Heart left ventricle (tissue), 16 donors: ENCODE data around the gene FOXP2. TPM values are rescaled to one million over a fixed set of nuclear protein-coding genes. Genes with fewer than 3 reads are reported as not detected.

Experiments
- ATAC-seq, 4 donors: fragments of 200-7000 bp; cut with Tn5 transposase; one replicate each; pipeline ENCODE4 v1.9.1; 2020 to 2022; ENCODE audit warnings: moderate library complexity in 4 of 4, mild to moderate bottlenecking in 3 of 4, moderate number of reproducible peaks in 1 of 4
- DNase-seq, 5 donors: peaks; one replicate each; pipeline ENCODE4 v3.0.0-alpha.2; 2020
- H3K27ac ChIP-seq, 12 donors: fragments of 200-600 bp; sonication (generic) in 4 of 12; one replicate each; pipeline versions ENCODE4 v1.5.0 to v1.8.0; 2016 to 2022; ENCODE audit warnings: mild to moderate bottlenecking in 2 of 12
- H3K27me3 ChIP-seq, 9 donors: fragments of 200-600 bp; sonication (generic) in 2 of 9; one replicate each; pipeline versions ENCODE4 v1.5.1 to v1.8.0; 2016 to 2022; ENCODE audit warnings: mild to moderate bottlenecking in 3 of 9
- H3K36me3 ChIP-seq, 9 donors: fragments of 200-600 bp; sonication (generic) in 2 of 9; one replicate each; pipeline versions ENCODE4 v1.5.0 to v1.8.0; 2018 to 2022; ENCODE audit warnings: mild to moderate bottlenecking in 2 of 9
- H3K4me1 ChIP-seq, 12 donors: fragments of 200-600 bp; sonication (generic) in 4 of 12; one replicate each; pipeline versions ENCODE4 v1.5.0 to v1.8.0; 2016 to 2022; ENCODE audit warnings: mild to moderate bottlenecking in 3 of 12
- H3K4me3 ChIP-seq, 12 donors: fragments of 200-600 bp; sonication (generic) in 4 of 12; one replicate each; pipeline versions ENCODE4 v1.5.0 to v1.8.0; 2017 to 2022; ENCODE audit warnings: mild to moderate bottlenecking in 9 of 12, moderate library complexity in 4 of 12
- H3K9me3 ChIP-seq, 12 donors: fragments of 200-600 bp; sonication (generic) in 4 of 12; one replicate each; pipeline versions ENCODE4 v1.5.0 to v1.8.0; 2016 to 2022; ENCODE audit warnings: mild to moderate bottlenecking in 1 of 12
- POLR2A ChIP-seq, 2 donors: fragments of 450-650 bp; IDR thresholded peaks; one replicate each; pipeline ENCODE4 v1.6.1; 2017; ENCODE audit warnings: antibody characterized with exemption in 2 of 2, mild to moderate bottlenecking in 2 of 2, moderate library complexity in 2 of 2
- WGBS, 4 donors: extraction: QIAGEN DNeasy Blood & Tissue Kit in 2 of 4; methylation state at CpG; one replicate each; pipeline versions ENCODE4 v1.1.5 to v1.1.7; 2013 to 2018; 5-methylcytosine and 5-hydroxymethylcytosine counted together
- intact Hi-C, 10 donors: fragments of 100-400 bp; cut with DNase I; formaldehyde crosslinking; loops; one replicate each; pipeline versions ENCODE4 v1.11.1 to v1.14.2; 2022
- long read RNA-seq, 3 donors: library from polyadenylated mRNA; unstranded; transcript quantifications; one replicate each; pipeline ENCODE4 v2.0.0, GENCODE V29; 2020 to 2021
- polyA plus RNA-seq, 2 donors: library from polyadenylated mRNA; stranded (reverse); fragments of 200-250 nt; gene quantifications; one replicate each; pipeline ENCODE4 v1.2.3, GENCODE V29; 2013
- total RNA-seq, 9 donors: library from RNA; depleted of rRNA in 2 of 9; stranded (reverse); fragments of >200 nt in 2 of 9; fragmentation: NEBNext Ultra II Directional in 3 of 9; extraction: Animal tissue kit (Norgen Biotek cat#: 25700) in 3 of 9; gene quantifications; one replicate each; pipeline versions ENCODE4 v1.1.0 to v1.2.4, GENCODE V29; 2016 to 2023
- TF ChIP-seq, protein P1 (sequence below), 12 donors: fragments of 200-600 bp; sonication (generic) in 4 of 12; IDR thresholded peaks; one replicate each; pipeline versions ENCODE4 v1.5.0 to v1.8.0; 2018 to 2022; ENCODE audit warnings: antibody characterized with exemption in 12 of 12, mild to moderate bottlenecking in 5 of 12
- donor health status: ischemic (EF 13 %, LVEDD 7.1; RV severe dilation, severe dysfunction).
- donor health status: healthy with polysubstance abuse.
- donor health status: DM: no; HTN: yes; CAD: no.
- donor health status: DM: no; HTN: no; CAD: no.
- donor health status: ischemic (EF 25% LVEDD 6.9; RV normal size, moderate dysfunction).
- donor health status: ischemic (EF 25% LVEDD 5.7; RV mildly dilated, moderate dysfunction).
- donor health status: healthy.
- donor health status: DM: yes; HTN: yes; CAD: no.
- donor health status: ischemic (EF 35%, LVEDD 5.7; RV mildly dilated, moderate dysfunction).
- donor health status: nonischemic (EF 11% LVEDD 7.7; RV severe dilation, severe dysfunction).
- donor health status: DM: yes; HTN: yes; CAD: no.
- donor health status: PGD.
- donor health status: ischemic (EF 29% LVEDD 5.4; RV normal size, mild dysfunction).
- donor health status: nonischemic (EF 23%, LVEDD 6.1; RV moderate dilation, normal function).

Gene FOXP2
- total RNA-seq (1 to 10 TPM in 8 of 9 donors, under 1 TPM in 1; 0.84 to 3.7 (median 2.1) TPM), polyA plus RNA-seq (under 1 TPM; 0.25 to 0.72 TPM)
- long read RNA-seq, donor 1, partial matches to known transcripts: 1 of 2 reads
- long read RNA-seq, donor 1, other reads (novel, unspliced or antisense): 1 of 2 reads
- long read RNA-seq, donor 2: 0 reads
- long read RNA-seq, donor 3, full-length matches to known transcripts: 1 of 1 reads
- long read RNA-seq, donor 3, partial matches to known transcripts: 0 of 1 reads
- long read RNA-seq, donor 3, other reads (novel, unspliced or antisense): 0 of 1 reads

DNA sequence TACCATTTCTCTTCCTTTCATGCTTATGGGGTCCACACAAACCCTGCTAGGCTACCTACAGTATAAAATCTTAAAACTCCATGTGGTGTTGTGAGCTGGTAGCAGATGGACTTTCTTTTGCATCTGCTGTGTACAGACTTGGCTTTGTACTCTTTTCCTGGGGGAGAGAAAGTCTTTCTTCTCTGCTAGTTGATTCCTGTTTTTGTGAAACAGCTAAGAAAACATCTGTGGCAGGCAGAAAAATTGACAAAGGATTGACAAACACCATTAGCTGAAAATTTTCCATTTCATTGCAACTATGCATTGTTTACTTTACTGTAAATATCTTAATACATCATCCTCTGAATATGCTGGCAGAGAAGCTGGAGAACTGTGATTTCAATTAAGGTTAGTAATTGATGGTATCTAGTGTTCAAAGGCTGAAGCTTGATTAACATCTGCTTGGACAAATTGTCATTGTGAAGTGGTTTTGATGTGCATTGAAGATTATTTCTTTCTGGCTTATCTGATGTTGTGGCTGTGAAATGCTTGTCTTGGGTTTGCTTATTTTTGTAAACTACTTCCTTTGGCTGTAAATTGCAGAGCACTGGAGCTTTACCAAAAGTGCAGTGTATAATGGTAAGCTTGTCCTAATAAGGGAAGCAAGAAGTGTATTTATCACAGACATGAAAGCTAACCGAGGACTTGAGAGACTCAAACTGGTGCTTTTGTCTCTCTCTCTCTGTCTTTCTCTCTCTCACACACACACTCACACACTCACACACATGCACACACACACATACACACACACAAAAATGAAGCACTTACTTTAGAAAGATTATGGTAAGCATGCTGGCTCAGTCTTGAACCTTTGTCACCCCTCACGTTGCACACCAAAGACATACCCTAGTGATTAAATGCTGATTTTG lies at the start of gene FOXP2:
FOXP2 (plus strand) TSS at position 660 of the 908 bp plus-strand sequence. CDS start 11,697 bp downstream, outside the sequence.
- no peaks in the 10 kb centered on the region for H3K9me3 ChIP-seq
- DNase-seq: no peak
- peak within 1 kb of the TSS in 8 of 12 donors; percentile 8 to 69 (median 40) for H3K27ac ChIP-seq
- peaks cover 0 to 8% (median 0%) of the 10 kb centered on the region in 9 donors for H3K27me3 ChIP-seq
- H3K36me3 ChIP-seq: no peaks in the 10 kb centered on the region
- intact Hi-C loops: loop anchor here in 2 of 10 donors (10.0 kb wide), 1 partner anchor 330 kb away; no protein-coding TSS in a partner anchor
- TF ChIP-seq POLR2A (IDR thresholded peaks at IDR 0.05): no peak
- TF ChIP-seq, protein P1, sequence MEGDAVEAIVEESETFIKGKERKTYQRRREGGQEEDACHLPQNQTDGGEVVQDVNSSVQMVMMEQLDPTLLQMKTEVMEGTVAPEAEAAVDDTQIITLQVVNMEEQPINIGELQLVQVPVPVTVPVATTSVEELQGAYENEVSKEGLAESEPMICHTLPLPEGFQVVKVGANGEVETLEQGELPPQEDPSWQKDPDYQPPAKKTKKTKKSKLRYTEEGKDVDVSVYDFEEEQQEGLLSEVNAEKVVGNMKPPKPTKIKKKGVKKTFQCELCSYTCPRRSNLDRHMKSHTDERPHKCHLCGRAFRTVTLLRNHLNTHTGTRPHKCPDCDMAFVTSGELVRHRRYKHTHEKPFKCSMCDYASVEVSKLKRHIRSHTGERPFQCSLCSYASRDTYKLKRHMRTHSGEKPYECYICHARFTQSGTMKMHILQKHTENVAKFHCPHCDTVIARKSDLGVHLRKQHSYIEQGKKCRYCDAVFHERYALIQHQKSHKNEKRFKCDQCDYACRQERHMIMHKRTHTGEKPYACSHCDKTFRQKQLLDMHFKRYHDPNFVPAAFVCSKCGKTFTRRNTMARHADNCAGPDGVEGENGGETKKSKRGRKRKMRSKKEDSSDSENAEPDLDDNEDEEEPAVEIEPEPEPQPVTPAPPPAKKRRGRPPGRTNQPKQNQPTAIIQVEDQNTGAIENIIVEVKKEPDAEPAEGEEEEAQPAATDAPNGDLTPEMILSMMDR (IDR thresholded peaks at IDR 0.05): no peak
- peaks cover 0 to 10% (median 0%) of the 10 kb centered on the region in 12 donors for H3K4me1 ChIP-seq
- ATAC-seq: peak in 3 of 4 donors; percentile 13 to 55 (median 24)
- 7 to 24% (median 12%) methylated on average over 2 of the region's 2 CpGs for WGBS, 4 donors
- peak within 1 kb of the TSS in 9 of 12 donors; percentile 23 to 56 (median 39) for H3K4me3 ChIP-seq

DNA sequence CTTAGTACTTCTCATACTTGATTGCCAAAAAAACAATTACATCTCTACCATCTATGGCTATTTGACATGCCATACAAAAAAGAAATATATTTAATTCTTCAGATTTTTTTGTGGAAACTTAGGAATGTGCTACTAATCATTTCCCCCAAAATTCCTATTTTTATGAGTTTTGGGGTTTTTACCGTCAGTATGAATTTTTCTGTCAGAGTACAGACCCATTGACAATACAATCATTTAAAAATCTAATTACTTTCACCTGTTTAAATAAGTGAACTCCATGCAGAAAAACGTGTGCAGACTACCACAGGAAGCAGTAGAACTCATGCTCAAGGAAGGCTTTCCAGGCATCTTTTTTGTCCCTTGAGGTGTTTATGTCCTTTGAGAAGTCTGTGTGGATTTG lies 48.8 kb upstream of the FOXP2 start:
- no peak overlapping the region for H3K27ac ChIP-seq
- DNase-seq: no peak
- WGBS, 4 donors: 61 to 67% (median 64%) methylated on average over 2 of the region's 2 CpGs
- no peak for ATAC-seq
- no peaks in the 10 kb centered on the region for H3K36me3 ChIP-seq
- no peak overlapping the region for H3K4me3 ChIP-seq
- intact Hi-C loops: no loop called here
- TF ChIP-seq, protein P1 (IDR thresholded peaks at IDR 0.05): no peak
- TF ChIP-seq POLR2A (IDR thresholded peaks at IDR 0.05): no peak
- H3K9me3 ChIP-seq: no peaks in the 10 kb centered on the region
- H3K4me1 ChIP-seq: peaks cover 0 to 8% (median 0%) of the 10 kb centered on the region in 12 donors
- H3K27me3 ChIP-seq: no peaks in the 10 kb centered on the region

DNA sequence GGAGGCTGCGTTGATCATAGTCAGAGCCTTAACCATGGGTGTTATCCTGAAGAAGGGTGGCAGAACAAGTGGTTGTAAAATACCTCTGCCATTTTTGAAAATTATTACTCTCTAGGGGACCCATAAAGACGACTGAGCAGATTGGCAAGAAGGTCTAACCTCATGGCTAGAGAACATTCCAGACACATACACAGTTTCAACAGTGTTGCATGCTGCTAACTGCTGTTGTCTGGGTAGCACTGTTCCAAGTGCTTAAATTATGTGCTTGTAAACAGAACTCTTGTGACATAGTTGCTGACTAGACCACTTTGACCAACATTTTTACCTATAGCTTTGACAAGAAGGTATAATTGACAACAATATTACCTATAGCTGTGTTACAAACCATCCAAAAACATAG lies 46.1 kb upstream of the FOXP2 start:
- Histone ChIP-seq H3K36me3 (no peaks in the 10 kb centered on the region), H3K4me1 (peaks cover 0 to 8% (median 0%) of the 10 kb centered on the region in 12 donors), H3K27me3 (no peaks in the 10 kb centered on the region), H3K27ac (no peak overlapping the region), H3K4me3 (no peak overlapping the region), H3K9me3 (no peaks in the 10 kb centered on the region)
- intact Hi-C loops: no loop called here
- DNase-seq (no peak), ATAC-seq (no peak)
- 62 to 79% (median 65%) methylated on average over 2 of the region's 2 CpGs for WGBS, 4 donors
- TF ChIP-seq, protein P1 (IDR thresholded peaks at IDR 0.05): no peak
- no peak for TF ChIP-seq POLR2A (IDR thresholded peaks at IDR 0.05)

DNA sequence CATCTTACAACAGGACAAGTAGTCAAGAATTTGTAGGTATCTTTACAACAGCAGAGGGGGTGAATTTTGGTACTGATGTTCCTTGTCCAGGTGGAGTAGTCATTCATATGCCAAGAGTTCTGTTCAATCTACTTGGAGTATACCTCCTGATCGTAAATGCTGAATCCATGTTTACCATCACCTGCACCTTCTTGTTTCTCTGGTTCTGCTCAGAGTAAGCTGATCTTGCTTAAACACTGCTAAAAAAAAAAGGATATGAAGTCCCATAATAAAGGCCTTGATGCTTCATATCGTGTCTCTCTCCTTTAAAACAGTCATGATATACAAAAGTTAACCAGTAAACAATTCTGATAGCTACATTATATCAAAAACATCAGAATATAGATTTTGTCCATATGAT lies 45.3 kb upstream of the FOXP2 start:
- no peak for DNase-seq
- WGBS, 4 donors: 85 to 95% (median 89%) methylated on average over 2 of the region's 2 CpGs
- ATAC-seq: no peak
- H3K27me3 ChIP-seq: no peaks in the 10 kb centered on the region
- intact Hi-C loops: no loop called here
- TF ChIP-seq, protein P1 (IDR thresholded peaks at IDR 0.05): no peak
- no peak for TF ChIP-seq POLR2A (IDR thresholded peaks at IDR 0.05)
- H3K36me3 ChIP-seq: no peaks in the 10 kb centered on the region
- H3K27ac ChIP-seq: no peak overlapping the region
- H3K4me1 ChIP-seq: peaks cover 0 to 6% (median 0%) of the 10 kb centered on the region in 12 donors
- no peaks in the 10 kb centered on the region for H3K9me3 ChIP-seq
- H3K4me3 ChIP-seq: no peak overlapping the region
